C4-2B (cell line): ENCODE results near the gene FCER1G.

ENCODE experiments used
- ZFX ChIP-seq: fragments of 450-650 bp; IDR thresholded peaks from 2 replicates; pipeline ENCODE4 v1.6.1; 2017
- TF ChIP-seq, protein P1 (sequence below): fragments of 450-650 bp; conservative IDR thresholded peaks from 2 replicates; pipeline ENCODE4 v1.5.1; 2017; ENCODE audit warnings: mild to moderate bottlenecking

DNA sequence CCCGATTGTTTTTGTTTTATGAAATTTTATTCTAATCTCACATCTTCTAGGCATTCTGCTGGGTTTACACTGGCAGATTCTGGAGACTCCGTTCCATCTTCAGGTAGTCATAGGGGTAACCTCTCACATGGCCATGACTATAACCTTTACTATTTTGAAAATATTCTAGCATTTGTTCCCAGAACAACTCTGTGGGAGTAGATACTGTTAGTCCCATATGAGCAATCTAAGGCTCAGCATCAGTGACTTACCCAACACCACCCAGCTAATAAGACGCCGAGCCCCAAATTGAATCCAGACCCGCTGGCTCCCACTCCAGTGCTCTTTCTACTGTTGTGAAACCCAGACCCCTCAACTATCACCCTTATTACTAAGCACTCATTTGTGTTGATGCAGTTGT, 26.1 kb upstream of the FCER1G start:
- TF ChIP-seq, protein P1, sequence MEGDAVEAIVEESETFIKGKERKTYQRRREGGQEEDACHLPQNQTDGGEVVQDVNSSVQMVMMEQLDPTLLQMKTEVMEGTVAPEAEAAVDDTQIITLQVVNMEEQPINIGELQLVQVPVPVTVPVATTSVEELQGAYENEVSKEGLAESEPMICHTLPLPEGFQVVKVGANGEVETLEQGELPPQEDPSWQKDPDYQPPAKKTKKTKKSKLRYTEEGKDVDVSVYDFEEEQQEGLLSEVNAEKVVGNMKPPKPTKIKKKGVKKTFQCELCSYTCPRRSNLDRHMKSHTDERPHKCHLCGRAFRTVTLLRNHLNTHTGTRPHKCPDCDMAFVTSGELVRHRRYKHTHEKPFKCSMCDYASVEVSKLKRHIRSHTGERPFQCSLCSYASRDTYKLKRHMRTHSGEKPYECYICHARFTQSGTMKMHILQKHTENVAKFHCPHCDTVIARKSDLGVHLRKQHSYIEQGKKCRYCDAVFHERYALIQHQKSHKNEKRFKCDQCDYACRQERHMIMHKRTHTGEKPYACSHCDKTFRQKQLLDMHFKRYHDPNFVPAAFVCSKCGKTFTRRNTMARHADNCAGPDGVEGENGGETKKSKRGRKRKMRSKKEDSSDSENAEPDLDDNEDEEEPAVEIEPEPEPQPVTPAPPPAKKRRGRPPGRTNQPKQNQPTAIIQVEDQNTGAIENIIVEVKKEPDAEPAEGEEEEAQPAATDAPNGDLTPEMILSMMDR = no peak
- TF ChIP-seq ZFX = no peak
